ENCODE data around the gene FOXD4L1.
"Not testable (repeated sequence)": the region's sequence is repeated elsewhere in the genome, so short reads cannot be mapped to it uniquely, and the experiment has no call there.

The FOXD4L1 gene

DNA sequence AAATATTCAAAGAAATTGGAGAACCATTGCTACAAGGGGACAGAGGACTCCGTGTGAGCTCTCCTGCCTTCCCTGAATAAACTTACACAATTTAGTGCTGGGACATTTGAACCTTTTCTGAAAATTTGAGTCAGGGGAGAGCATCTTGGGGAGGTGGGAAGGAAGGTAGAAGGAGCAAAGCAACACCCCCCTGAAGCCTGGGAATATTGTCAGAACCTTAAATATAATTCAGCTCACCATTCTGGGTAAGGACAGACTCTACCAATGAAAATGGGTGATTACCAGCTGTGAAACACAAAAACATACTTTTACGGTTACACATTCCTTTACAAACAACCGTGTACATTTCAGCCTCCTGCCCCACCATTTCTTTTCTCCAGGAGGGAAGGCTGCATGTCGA, at the start of gene FOXD4L1:
Gene FOXD4L1 (plus strand): TSS at position 301 of the 400 bp plus-strand sequence. CDS start 592 bp downstream, outside the sequence.
- DNase-seq (ENCODE audit: low spot score), result not testable (repeated sequence)

DNA sequence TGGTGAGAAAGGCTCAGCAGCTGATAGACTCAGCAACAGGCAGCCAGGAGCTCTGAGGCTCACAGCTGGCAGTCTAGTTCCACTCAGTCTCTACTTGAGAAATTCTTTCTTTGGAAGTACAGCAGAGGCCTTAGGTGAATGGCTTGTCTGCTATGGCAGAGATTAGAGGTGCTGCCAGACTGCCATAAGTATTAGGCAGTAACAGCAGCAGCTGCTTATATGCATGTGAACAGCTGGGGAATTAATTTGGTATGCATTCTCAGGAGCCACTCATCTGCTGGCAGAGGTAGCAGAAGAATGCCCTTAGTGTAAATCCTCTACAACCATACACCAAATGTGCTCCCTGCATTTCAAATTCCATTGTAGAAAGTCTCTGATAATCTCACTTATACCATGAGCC, 32.7 kb upstream of the FOXD4L1 start:
- DNase-seq (ENCODE audit: low spot score), result not testable (repeated sequence)

DNA sequence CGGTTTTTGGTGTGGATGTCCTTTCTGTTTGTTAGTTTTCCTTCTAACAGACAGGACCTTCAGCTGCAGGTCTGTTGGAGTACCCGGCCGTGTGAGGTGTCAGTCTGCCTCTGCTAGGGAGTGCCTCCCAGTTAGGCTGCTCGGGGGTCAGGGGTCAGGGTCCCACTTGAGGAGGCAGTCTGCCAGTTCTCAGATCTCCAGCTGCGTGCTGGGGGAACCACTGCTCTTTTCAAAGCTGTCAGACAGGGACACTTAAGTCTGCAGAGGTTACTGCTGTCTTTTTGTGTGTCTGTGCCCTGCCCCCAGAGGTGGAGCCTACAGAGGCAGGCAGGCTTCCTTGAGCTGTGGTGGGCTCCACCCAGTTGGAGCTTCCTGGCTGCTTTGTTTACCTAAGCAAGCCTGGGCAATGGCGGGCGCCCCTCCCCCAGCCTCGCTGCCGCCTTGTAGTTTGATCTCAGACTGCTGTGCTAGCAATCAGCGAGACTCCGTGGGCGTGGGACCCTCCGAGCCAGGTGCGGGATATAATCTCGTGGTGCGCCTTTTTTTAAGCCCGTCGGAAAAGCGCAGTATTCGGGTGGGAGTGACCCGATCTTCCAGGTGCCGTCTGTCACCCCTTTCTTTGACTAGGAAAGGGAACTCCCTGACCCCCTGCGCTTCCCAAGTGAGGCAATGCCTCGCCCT, 21.6 kb upstream of the FOXD4L1 start:
- DNase-seq (ENCODE audit: low spot score), result not testable (repeated sequence)

DNA sequence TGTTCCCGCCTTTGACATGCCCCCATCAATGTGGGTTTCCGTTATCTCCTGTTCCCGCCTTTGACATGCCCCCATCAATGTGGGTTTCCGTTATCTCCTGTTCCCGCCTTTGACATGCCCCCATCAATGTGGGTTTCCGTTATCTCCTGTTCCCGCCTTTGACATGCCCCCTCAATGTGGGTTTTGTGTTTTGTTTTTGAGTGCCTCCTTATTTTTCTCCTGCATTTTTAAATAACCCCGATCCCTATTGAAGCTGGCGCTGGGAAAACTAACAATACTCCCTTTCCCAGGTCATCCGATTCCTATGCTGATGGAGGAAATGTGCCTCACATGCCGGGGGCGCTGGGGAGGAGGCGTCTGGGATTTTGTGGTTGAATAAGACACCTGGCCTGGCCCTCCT, 1.9 kb upstream of the FOXD4L1 start:
- DNase-seq (ENCODE audit: low spot score), result not testable (repeated sequence)

DNA sequence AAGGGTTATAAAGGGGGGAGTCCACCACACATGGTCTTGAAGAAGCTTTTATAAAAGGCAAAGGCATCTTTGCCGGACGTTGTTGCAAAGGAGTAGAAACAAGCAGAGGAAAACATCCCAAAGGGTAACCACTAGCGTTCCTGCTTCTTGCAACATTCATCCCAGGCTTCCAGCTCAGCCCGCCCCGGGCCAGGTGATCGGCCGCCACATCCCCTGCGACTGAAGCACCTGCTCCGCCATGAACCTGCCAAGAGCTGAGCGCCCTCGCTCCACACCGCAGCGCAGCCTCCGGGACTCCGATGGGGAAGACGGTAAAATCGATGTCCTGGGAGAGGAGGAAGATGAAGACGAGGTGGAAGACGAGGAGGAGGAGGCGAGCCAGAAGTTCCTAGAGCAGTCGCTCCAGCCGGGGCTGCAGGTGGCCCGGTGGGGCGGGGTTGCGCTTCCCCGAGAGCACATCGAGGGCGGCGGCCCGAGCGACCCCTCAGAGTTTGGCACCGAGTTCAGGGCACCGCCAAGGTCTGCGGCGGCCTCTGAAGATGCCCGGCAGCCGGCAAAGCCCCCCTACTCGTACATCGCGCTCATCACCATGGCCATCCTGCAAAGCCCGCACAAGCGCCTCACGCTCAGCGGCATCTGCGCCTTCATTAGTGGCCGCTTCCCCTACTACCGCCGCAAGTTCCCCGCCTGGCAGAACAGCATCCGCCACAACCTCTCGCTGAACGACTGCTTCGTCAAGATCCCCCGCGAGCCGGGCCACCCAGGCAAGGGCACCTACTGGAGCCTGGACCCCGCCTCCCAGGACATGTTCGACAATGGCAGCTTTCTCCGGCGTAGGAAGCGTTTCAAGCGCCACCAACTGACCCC, 787 bp downstream of the FOXD4L1 start:
- not testable (repeated sequence) for DNase-seq (ENCODE audit: low spot score)

DNA sequence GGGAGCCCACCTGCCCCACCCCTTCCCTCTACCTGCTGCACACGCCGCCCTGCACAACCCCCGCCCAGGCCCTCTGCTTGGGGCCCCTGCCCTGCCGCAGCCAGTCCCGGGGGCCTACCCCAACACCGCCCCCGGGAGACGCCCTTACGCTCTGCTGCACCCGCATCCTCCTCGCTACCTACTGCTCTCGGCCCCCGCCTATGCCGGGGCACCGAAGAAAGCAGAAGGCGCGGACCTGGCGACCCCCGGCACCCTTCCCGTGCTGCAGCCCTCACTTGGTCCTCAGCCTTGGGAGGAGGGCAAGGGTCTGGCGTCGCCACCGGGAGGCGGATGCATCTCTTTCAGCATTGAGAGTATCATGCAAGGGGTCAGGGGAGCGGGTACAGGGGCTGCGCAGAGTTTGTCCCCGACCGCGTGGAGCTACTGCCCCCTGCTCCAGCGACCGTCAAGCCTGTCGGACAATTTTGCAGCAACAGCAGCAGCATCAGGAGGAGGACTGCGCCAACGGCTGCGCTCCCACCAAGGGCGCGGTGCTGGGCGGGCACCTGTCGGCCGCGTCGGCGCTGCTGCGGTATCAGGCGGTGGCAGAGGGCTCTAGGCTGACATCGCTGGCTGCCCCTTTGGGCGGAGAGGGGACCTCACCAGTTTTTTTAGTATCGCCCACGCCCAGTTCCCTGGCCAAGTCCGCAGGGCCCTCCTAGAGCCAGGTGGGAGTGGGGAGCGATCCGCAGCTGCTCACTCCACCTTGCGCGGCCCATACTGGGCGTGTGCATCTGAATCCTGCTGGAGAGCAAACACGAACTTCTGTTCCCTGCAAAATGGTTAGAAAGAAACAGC, 1.6 kb downstream of the FOXD4L1 start:
- not testable (repeated sequence) for DNase-seq (ENCODE audit: low spot score)

DNA sequence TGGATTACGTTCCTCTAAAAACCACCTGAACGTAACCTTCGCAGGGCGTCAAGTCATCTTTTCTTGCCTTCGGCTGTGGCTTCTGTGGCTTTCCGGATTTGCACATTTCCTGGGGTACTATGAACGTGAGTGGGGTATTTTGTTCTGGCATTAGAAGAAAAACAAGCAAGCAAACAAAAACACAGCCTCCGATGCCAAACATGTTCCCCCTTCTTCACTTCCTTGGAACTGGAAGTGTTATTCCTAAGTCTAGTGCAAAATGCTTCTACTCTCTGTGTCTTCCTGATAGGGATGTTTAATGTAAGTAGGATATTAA, 2.2 kb downstream of the FOXD4L1 start:
- DNase-seq (ENCODE audit: low spot score), result not testable (repeated sequence)

DNA sequence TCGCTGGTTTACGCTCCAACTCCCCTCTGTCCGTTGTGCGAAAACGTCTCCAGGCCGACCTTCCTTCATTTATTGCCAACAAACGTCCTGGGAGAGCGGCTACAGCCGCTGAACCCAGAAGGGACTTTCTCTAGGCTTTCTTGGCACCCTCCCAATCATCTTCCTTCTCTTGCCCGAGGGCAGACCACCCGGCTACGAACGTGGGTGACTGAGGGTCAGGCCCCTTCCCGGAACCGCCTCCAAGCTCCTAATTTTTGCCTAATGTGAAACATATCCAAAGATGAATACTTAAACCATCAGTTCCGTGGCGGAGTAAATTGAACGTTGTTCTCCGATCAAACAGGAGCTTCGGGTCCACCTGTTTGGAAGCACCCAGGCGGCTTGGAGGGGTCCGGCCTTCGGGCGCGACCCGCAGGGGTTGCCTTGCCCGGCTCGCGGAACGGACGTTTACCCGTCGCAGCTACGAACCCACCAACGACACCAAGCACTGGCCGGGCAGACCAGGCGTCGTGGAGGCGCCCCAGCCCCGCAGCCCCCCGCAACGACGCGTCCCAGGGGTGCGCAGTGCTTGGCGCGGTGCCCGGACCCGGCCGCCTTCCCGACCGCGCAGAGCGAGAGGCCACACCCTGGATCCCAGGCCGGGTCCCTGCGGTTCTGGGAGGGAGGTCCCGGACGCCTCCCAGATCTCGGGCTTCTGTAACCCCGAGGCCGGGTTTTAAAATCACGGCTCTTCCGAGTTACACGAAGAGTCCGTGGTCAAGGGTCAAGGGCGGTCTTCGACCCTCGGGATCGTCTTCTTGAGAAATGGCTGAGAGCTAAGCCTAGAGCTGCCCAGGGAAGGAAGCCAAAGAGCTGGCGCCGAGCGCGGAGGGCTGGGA, 4.0 kb downstream of the FOXD4L1 start:
- DNase-seq (ENCODE audit: low spot score), result not testable (repeated sequence)

GRCh38 chr2:113503094-113504042, 4.9 kb downstream of the FOXD4L1 start:
- DNase-seq (ENCODE audit: low spot score), result peak; percentile 24

DNA sequence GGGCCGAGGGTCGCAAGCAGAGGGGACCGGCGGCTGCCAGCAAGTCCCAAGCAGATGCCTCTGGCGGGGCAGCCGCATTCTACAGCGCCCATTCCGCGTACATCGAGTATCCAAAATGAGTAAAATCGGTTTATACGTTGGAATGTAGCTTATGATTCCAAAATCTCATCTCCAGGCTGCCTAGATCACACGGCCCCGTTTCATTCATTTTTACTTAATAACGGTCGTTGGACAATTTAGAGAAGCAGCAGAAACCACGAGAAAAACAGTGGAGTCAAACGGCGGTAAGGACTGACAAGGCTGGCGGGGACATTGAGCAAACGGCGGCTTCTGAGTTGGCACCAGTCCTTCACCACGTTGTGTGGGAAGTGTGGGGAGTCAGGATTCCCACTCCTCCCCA, 5.6 kb downstream of the FOXD4L1 start:
- DNase-seq (ENCODE audit: low spot score), result peak; percentile 1

GRCh38 chr2:113507394-113508140, 9.1 kb downstream of the FOXD4L1 start:
- DNase-seq (ENCODE audit: low spot score), result not testable (repeated sequence)

GRCh38 chr2:113508187-113508586, 9.7 kb downstream of the FOXD4L1 start:
- DNase-seq (ENCODE audit: low spot score), result not testable (repeated sequence)

DNA sequence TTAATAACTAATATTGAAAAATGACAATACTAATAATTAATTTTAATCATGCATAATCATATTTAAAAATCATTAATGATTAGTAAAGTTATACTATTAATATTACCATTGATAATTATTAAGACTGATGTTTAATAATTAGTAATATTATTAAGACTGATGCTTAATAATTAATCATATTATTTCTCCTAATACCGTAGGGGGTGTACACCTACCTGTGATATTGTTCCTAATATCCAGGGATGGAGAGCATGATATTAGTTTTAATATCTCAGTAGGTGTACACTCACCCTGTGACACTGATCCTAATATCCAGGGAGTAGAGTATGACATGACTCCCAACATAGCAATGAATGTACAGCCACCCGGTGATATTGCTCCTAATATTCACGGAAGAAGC, 12.4 kb downstream of the FOXD4L1 start:
- not testable (repeated sequence) for DNase-seq (ENCODE audit: low spot score)

DNA sequence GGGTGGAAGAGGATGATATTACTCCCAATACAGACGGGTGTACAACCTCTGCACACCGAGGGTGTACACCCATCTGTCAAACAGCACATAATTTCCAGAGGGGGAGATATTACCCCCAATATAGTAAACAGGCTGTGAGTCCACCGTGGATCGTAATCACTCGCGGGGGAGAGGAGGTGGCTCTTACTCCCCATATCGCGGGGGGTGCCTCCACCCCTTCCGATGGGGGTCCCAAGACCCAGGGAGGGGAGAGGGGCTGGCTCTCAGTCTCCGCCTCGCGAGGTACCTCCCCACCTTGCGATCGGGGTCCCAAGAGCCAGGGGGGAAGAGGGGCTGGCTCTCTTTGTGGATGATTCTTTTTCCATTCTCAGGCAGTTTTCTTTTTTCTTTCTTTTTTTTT, 13.4 kb downstream of the FOXD4L1 start:
- DNase-seq (ENCODE audit: low spot score), result peak; percentile 1

DNA sequence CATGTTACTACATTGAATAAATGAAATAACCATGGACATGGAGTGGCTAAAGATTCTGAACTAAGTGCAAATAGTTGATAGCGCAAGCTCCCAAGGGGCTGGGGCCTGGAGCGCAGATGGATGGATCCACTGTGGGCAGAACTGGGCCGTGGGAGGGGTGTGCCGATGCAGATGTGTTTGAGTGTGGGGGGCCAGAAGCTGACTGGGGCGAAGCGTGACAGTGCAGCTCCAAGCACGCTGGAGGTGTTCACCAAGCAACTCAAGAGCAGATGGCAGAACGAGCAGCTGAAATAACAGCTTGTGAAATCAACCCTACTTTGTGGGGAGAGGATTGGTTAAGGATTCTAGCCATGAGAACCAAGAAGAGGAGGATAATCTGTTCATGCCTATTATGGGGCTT, 17.0 kb downstream of the FOXD4L1 start:
- DNase-seq (ENCODE audit: low spot score), result not testable (repeated sequence)

DNA sequence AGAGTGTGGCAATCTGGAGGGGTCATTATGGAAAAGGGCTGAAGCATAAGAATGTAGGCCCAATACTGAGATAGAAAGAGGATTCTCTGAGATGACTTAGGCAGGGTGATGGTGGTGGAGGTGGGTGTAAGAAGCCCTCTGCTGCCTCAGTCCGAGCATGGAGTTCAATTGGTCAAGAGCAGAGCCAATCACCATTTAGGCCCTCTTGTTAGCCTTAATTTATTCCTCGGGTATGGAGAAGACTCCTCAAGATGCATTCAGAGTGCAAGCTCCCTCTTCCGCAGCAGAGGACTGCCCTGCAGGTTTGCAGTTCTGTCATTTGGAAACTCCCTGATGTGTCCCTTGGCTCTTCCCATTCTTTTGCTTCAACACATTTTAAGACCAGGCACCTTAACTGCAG, 17.5 kb downstream of the FOXD4L1 start:
- not testable (repeated sequence) for DNase-seq (ENCODE audit: low spot score)

DNA sequence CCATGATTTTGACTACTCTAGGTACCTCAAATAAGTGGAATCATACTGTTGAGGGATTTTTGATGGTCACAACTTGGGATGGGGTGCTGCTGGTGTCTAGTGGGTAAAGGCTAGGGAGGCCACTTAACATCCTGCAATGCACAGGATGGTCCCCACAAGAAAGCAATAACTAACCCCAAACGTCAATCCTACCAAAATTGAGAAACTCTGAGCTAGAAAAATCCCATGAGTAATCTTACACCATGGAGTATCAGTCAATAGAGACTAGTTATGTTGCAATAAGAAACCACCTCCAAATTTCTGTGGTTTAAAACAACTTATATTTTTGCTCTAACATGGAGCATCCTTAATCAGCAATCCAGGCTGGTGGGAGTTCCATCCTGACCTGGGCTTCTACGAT, 18.6 kb downstream of the FOXD4L1 start:
- DNase-seq (ENCODE audit: low spot score), result not testable (repeated sequence)

DNA sequence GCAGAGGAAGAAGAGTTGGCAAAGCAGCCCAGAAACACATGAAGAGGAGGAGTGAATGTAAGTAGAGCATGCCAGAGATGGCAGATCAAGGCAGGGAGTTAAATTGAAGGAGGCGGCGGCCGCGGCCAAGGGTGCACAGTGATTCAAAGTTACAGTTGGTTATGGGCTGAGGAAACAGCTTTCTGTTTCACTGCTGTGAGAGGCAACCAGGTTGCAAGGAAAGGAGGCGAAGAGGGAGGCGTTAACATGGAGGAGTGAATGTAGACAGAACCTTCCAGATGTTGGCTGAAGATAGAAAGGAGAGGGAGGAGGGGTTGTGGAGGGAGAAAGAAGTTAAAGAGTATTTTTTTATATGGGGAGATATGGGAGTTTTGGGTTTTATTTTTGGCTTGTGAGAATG, 22.4 kb downstream of the FOXD4L1 start:
- not testable (repeated sequence) for DNase-seq (ENCODE audit: low spot score)

DNA sequence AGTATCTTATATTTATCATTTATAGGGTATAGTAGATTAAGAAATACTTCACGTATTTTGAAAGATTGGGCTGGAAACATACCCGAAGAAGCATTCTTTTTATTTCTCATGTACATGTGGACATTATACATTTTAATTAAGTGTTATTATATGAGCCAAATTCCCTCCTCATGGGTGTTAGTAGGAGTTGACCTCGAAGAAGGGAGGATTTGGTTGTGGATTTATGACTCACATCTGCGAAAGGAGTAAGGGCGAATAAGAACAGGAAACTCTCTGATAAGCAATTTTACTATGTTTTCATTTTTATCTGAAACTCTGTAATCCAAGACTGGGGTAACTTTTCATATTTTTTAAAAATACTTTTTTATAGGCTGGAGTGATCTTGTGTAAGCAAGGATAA, 23.0 kb downstream of the FOXD4L1 start:
- DNase-seq (ENCODE audit: low spot score), result not testable (repeated sequence)

Data from iPS-NIHi11 (cell line).